Cardiac ventricle fibroblast (primary cell): ENCODE measurements around the gene HENMT1. TPM values are rescaled to one million over a fixed set of nuclear protein-coding genes. Genes with fewer than 3 reads are reported as not detected.

ENCODE experiments used
- total RNA-seq: library from RNA; depleted of rRNA; stranded (reverse); fragments of >200 nt; gene quantifications from 2 replicates; pipeline ENCODE4 v1.2.3, GENCODE V29; 2015

Gene HENMT1
- 3.4 and 3.6 TPM in 2 replicates for total RNA-seq

GRCh38 chr1:108661030-108661609 lies at the start of gene HENMT1:
HENMT1 (minus strand) TSS chr1:108661093; CDS start chr1:108659884, 1,209 bp downstream.

GRCh38 chr1:108691942-108692723 lies 31.2 kb upstream of the HENMT1 start, which contains the start of gene PRPF38B:
PRPF38B (plus strand) TSS chr1:108692310; CDS start chr1:108692592, 282 bp downstream.

Other genes starting within 250 kb of the HENMT1 start
- not detected in 2 replicates for gene NBPF6, start 210.8 kb downstream of the HENMT1 start, total RNA-seq
- 15.9 and 16.7 TPM in 2 replicates for gene EEIG2, start 101.0 kb downstream of the HENMT1 start, total RNA-seq
- 8.2 and 14.6 TPM in 2 replicates for gene PRPF38B, start 31.2 kb upstream of the HENMT1 start, total RNA-seq
- gene FNDC7, start 51.8 kb upstream of the HENMT1 start, total RNA-seq, result 0.06 TPM in 1 of 2 replicates, not detected in the other
- gene STXBP3, start 85.6 kb upstream of the HENMT1 start, total RNA-seq, result 33.4 and 36.6 TPM in 2 replicates
- 6.0 TPM in 1 of 2 replicates, not detected in the other for gene AKNAD1, start 196.0 kb upstream of the HENMT1 start, total RNA-seq
- gene GPSM2, start 215.9 kb upstream of the HENMT1 start, total RNA-seq, result 8.6 and 11.0 TPM in 2 replicates